ENCODE data around the gene NPFFR1. TPM values are rescaled to one million over a fixed set of nuclear protein-coding genes. Genes with fewer than 3 reads are reported as not detected.

The NPFFR1 gene
- total and polyA plus RNA-seq, 2 experiments from 2014 or later: 0.03 to 0.05 TPM

- Histone ChIP-seq H3K4me3 (no peak overlapping the region), H3K9me2 (ENCODE audit: insufficient read depth) (peaks cover 3% of the 10 kb centered on the region; the same call in 1 of the 2 replicates), H3K36me3 (ENCODE audit: insufficient read depth) (no peaks in the 10 kb centered on the region), H3K4me2 (no peak overlapping the region), H3K27ac (ENCODE audit: low read depth) (no peak overlapping the region), H3F3A (replicated peaks; ENCODE audit: low read depth) (no peaks in the 10 kb centered on the region), H3K4me1 (ENCODE audit: insufficient read depth) (no peaks in the 10 kb centered on the region), H4K20me1 (replicated peaks; ENCODE audit: insufficient read depth) (no peaks in the 10 kb centered on the region), H3K79me2 (replicated peaks; ENCODE audit: insufficient read depth) (no peaks in the 10 kb centered on the region), H2AFZ (no peak overlapping the region), H3K27me3 (ENCODE audit: insufficient read depth) (no peaks in the 10 kb centered on the region)
- ATAC-seq (no peak), DNase-seq (ENCODE audit: low spot score) (no peak)
- H3K9me3 Mint-ChIP-seq: no peaks in the 10 kb centered on the region
- H3K4me3 Mint-ChIP-seq: no peak overlapping the region
- no peak overlapping the region for H3K27ac Mint-ChIP-seq
- H3K27me3 Mint-ChIP-seq (ENCODE audit: insufficient read depth, low read depth, poor library complexity): peaks cover 2% of the 10 kb centered on the region
- H3K36me3 Mint-ChIP-seq (ENCODE audit: low read depth): peaks cover 4% of the 10 kb centered on the region; the same call in 1 of the 3 replicates
- peaks cover 17% of the 10 kb centered on the region for H3K4me1 Mint-ChIP-seq
- no peak for TF ChIP-seq ZNF114 (CRISPR knock-in tag; IDR thresholded peaks at IDR 0.05)
- no peak for TF ChIP-seq EZH2 (IDR thresholded peaks at IDR 0.05; ENCODE audit: low read depth, unreplicated experiment)
- TF ChIP-seq, protein P1, sequence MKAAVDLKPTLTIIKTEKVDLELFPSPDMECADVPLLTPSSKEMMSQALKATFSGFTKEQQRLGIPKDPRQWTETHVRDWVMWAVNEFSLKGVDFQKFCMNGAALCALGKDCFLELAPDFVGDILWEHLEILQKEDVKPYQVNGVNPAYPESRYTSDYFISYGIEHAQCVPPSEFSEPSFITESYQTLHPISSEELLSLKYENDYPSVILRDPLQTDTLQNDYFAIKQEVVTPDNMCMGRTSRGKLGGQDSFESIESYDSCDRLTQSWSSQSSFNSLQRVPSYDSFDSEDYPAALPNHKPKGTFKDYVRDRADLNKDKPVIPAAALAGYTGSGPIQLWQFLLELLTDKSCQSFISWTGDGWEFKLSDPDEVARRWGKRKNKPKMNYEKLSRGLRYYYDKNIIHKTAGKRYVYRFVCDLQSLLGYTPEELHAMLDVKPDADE (IDR thresholded peaks at IDR 0.05): no peak
- no peak for TF ChIP-seq POLR2AphosphoS5 (IDR thresholded peaks at IDR 0.05; ENCODE audit: low read depth)
- TF ChIP-seq, protein P2, sequence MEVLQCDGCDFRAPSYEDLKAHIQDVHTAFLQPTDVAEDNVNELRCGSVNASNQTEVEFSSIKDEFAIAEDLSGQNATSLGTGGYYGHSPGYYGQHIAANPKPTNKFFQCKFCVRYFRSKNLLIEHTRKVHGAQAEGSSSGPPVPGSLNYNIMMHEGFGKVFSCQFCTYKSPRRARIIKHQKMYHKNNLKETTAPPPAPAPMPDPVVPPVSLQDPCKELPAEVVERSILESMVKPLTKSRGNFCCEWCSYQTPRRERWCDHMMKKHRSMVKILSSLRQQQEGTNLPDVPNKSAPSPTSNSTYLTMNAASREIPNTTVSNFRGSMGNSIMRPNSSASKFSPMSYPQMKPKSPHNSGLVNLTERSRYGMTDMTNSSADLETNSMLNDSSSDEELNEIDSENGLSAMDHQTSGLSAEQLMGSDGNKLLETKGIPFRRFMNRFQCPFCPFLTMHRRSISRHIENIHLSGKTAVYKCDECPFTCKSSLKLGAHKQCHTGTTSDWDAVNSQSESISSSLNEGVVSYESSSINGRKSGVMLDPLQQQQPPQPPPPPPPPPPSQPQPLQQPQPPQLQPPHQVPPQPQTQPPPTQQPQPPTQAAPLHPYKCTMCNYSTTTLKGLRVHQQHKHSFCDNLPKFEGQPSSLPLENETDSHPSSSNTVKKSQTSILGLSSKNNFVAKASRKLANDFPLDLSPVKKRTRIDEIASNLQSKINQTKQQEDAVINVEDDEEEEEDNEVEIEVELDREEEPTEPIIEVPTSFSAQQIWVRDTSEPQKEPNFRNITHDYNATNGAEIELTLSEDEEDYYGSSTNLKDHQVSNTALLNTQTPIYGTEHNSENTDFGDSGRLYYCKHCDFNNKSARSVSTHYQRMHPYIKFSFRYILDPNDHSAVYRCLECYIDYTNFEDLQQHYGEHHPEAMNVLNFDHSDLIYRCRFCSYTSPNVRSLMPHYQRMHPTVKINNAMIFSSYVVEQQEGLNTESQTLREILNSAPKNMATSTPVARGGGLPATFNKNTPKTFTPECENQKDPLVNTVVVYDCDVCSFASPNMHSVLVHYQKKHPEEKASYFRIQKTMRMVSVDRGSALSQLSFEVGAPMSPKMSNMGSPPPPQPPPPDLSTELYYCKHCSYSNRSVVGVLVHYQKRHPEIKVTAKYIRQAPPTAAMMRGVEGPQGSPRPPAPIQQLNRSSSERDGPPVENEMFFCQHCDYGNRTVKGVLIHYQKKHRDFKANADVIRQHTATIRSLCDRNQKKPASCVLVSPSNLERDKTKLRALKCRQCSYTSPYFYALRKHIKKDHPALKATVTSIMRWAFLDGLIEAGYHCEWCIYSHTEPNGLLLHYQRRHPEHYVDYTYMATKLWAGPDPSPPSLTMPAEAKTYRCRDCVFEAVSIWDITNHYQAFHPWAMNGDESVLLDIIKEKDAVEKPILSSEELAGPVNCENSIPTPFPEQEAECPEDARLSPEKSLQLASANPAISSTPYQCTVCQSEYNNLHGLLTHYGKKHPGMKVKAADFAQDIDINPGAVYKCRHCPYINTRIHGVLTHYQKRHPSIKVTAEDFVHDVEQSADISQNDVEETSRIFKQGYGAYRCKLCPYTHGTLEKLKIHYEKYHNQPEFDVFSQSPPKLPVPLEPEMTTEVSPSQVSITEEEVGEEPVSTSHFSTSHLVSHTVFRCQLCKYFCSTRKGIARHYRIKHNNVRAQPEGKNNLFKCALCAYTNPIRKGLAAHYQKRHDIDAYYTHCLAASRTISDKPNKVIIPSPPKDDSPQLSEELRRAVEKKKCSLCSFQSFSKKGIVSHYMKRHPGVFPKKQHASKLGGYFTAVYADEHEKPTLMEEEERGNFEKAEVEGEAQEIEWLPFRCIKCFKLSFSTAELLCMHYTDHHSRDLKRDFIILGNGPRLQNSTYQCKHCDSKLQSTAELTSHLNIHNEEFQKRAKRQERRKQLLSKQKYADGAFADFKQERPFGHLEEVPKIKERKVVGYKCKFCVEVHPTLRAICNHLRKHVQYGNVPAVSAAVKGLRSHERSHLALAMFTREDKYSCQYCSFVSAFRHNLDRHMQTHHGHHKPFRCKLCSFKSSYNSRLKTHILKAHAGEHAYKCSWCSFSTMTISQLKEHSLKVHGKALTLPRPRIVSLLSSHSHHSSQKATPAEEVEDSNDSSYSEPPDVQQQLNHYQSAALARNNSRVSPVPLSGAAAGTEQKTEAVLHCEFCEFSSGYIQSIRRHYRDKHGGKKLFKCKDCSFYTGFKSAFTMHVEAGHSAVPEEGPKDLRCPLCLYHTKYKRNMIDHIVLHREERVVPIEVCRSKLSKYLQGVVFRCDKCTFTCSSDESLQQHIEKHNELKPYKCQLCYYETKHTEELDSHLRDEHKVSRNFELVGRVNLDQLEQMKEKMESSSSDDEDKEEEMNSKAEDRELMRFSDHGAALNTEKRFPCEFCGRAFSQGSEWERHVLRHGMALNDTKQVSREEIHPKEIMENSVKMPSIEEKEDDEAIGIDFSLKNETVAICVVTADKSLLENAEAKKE (CRISPR knock-in tag; IDR thresholded peaks at IDR 0.05): no peak
- TF ChIP-seq STAT1 (IDR thresholded peaks at IDR 0.05; ENCODE audit: unreplicated experiment): no peak
- no peak for TF ChIP-seq ZNF331 (CRISPR knock-in tag; IDR thresholded peaks at IDR 0.05; ENCODE audit: low read depth)
- no peak for TF ChIP-seq EZH2phosphoT487 (IDR thresholded peaks at IDR 0.05; ENCODE audit: unreplicated experiment)
- no peak for TF ChIP-seq CTCF (conservative IDR thresholded peaks at IDR 0.05; ENCODE audit: low read depth in 2 of 2)
- TF ChIP-seq JUNB (IDR thresholded peaks at IDR 0.05; ENCODE audit: unreplicated experiment): no peak
- no peak for TF ChIP-seq REST (IDR thresholded peaks at IDR 0.05; ENCODE audit: unreplicated experiment)
- no peak for TF ChIP-seq CREB1 (CRISPR knock-in tag; IDR thresholded peaks at IDR 0.05; ENCODE audit: low read depth)
- TF ChIP-seq NANOG (IDR thresholded peaks at IDR 0.05; ENCODE audit: borderline replicate concordance): no peak
These were observed 12.1 kb upstream of the NPFFR1 start for GRCh38 chr10:70295926-70296325.
